SK-N-SH (cell line): ENCODE measurements around the gene HOXC11. TPM values are rescaled to one million over a fixed set of nuclear protein-coding genes. Genes with fewer than 3 reads are reported as not detected.

Source experiments
- CTCF ChIA-PET: fragments of 300-600, 350-600 bp; formaldehyde crosslinking; extraction: SDS; loops from one replicate; lab custom pipeline; 2021; lab: Yijun Ruan, JAX
- POLR2A ChIA-PET: fragments of 350-600 bp; sonication (Branson Sonifier 250); formaldehyde crosslinking; extraction: SDS; loops from one replicate; lab custom pipeline; 2020; ENCODE audit warnings: antibody characterized with exemption, inconsistent platforms; lab: Yijun Ruan, JAX
- DNase-seq: peaks from one replicate; pipeline ENCODE4 v3.0.0; 2012
- H2AFZ ChIP-seq: fragments of 200-600 bp; sonication (generic); 2 replicates; pipeline ENCODE4 v1.8.1; 2016; ENCODE audit warnings: antibody characterized with exemption, mild to moderate bottlenecking, low read depth
- H3F3A ChIP-seq: fragments of 200-600 bp; sonication (generic); replicated peaks from 2 replicates; pipeline ENCODE3; 2016; ENCODE audit warnings: antibody characterized with exemption, mild to moderate bottlenecking; ENCODE audit not compliant: insufficient read depth
- H3K27ac ChIP-seq, 2 experiments: fragments of 200-500 bp in 1 of 2; fragments of 200-600 bp in 1 of 2; sonication (Bioruptor generic) in 1 of 2; sonication (generic), shearing (Covaris generic) in 1 of 2; 2 replicates each; pipeline versions ENCODE4 v1.5.1 to v1.6.1; 2014 to 2016; ENCODE audit warnings: low read depth in 2 of 2, inconsistent platforms in 1 of 2, low read length in 1 of 2, mild to moderate bottlenecking in 1 of 2, mixed read lengths in 1 of 2
- H3K27me3 ChIP-seq: fragments of 200-600 bp; sonication (generic), shearing (Covaris generic); 2 replicates; pipeline ENCODE4 v1.6.1; 2016; ENCODE audit warnings: mixed run types; ENCODE audit not compliant: insufficient read depth
- H3K36me3 ChIP-seq, 2 experiments: fragments of 200-500 bp in 1 of 2; fragments of 200-600 bp in 1 of 2; sonication (Bioruptor generic) in 1 of 2; sonication (generic) in 1 of 2; replicated peaks in 1 of 2; 2 replicates each; pipeline versions ENCODE3 to v1.5.1; 2014 to 2016; ENCODE audit warnings: low read length in 1 of 2, mild to moderate bottlenecking in 1 of 2; ENCODE audit not compliant: insufficient read depth in 2 of 2, control insufficient read depth in 1 of 2
- H3K4me1 ChIP-seq, 2 experiments: fragments of 200-500 bp in 1 of 2; fragments of 200-600 bp in 1 of 2; sonication (Bioruptor generic) in 1 of 2; sonication (generic), shearing (Covaris generic) in 1 of 2; 2 replicates each; pipeline versions ENCODE4 v1.5.1 to v1.6.1; 2014 to 2016; ENCODE audit warnings: low read depth in 1 of 2, low read length in 1 of 2, mixed run types in 1 of 2; ENCODE audit not compliant: insufficient read depth in 2 of 2, control insufficient read depth in 1 of 2
- H3K4me2 ChIP-seq: fragments of 200-600 bp; sonication (generic), shearing (Covaris generic); 2 replicates; pipeline ENCODE4 v1.6.1; 2017; ENCODE audit warnings: mixed run types
- H3K4me3 ChIP-seq, 2 experiments: fragments of 200-500 bp in 1 of 2; fragments of 200-600 bp in 1 of 2; sonication (Bioruptor generic) in 1 of 2; sonication (generic), shearing (Covaris generic) in 1 of 2; 2 replicates each; pipeline versions ENCODE4 v1.5.1 to v1.8.1; 2014 to 2016; ENCODE audit warnings: low read depth in 2 of 2, inconsistent platforms in 1 of 2, low read length in 1 of 2, mild to moderate bottlenecking in 1 of 2, mixed read lengths in 1 of 2, moderate library complexity in 1 of 2
- H3K79me2 ChIP-seq: fragments of 200-600 bp; sonication (generic); 2 replicates; pipeline ENCODE4 v1.8.1; 2017; ENCODE audit warnings: mild to moderate bottlenecking; ENCODE audit not compliant: insufficient read depth
- H3K9ac ChIP-seq: fragments of 200-600 bp; sonication (generic); 2 replicates; pipeline ENCODE4 v1.6.1; 2017; ENCODE audit warnings: mixed run types
- H3K9me2 ChIP-seq: fragments of 200-600 bp; sonication (generic); 2 replicates; pipeline ENCODE4 v1.6.1; 2017; ENCODE audit warnings: mixed run types
- H3K9me3 ChIP-seq: fragments of 200-600 bp; sonication (generic); 2 replicates; pipeline ENCODE4 v1.6.1; 2017; ENCODE audit warnings: mixed run types, mild to moderate bottlenecking, moderate library complexity
- H4K20me1 ChIP-seq: fragments of 200-600 bp; sonication (generic); 2 replicates; pipeline ENCODE4 v1.6.1; 2017; ENCODE audit warnings: mild to moderate bottlenecking, mixed run types; ENCODE audit not compliant: insufficient read depth
- CTCF ChIP-seq: fragments of 200-600 bp; sonication (generic); IDR thresholded peaks from 2 replicates; pipeline ENCODE4 v1.6.1; 2017; ENCODE audit warnings: antibody characterized with exemption, mild to moderate bottlenecking, moderate library complexity
- ELF1 ChIP-seq: IDR thresholded peaks from 2 replicates; pipeline ENCODE4 v1.4.0; 2012
- FOXJ3 ChIP-seq: sonication (generic); formaldehyde crosslinking; IDR thresholded peaks from 2 replicates; pipeline ENCODE4 v1.5.1; 2020; ENCODE audit warnings: mild to moderate bottlenecking, missing genetic modification reagents
- GABPA ChIP-seq: IDR thresholded peaks from 2 replicates; pipeline ENCODE4 v1.4.0; 2012; ENCODE audit warnings: low read depth, mild to moderate bottlenecking
- IRF3 ChIP-seq: fragments of 150-350 bp; IDR thresholded peaks from 2 replicates; pipeline ENCODE4 v1.6.1; 2016; ENCODE audit warnings: mild to moderate bottlenecking, low read depth, low read length
- JUND ChIP-seq: IDR thresholded peaks from 2 replicates; pipeline ENCODE4 v1.4.0; 2012
- MEF2A ChIP-seq: IDR thresholded peaks from 2 replicates; pipeline ENCODE4 v1.4.0; 2012; ENCODE audit warnings: low read depth, borderline replicate concordance
- MXI1 ChIP-seq: IDR thresholded peaks from 2 replicates; pipeline ENCODE4 v1.6.1; 2012; ENCODE audit warnings: mild to moderate bottlenecking, low read depth, low read length, improper control_type of control experiment
- NFIC ChIP-seq: IDR thresholded peaks from 2 replicates; pipeline ENCODE4 v1.4.0; 2012; ENCODE audit warnings: borderline replicate concordance
- NRF1 ChIP-seq: IDR thresholded peaks from 2 replicates; pipeline ENCODE4 v1.6.1; 2012; ENCODE audit warnings: low read depth, mild to moderate bottlenecking, low read length
- PBX3 ChIP-seq: IDR thresholded peaks from 2 replicates; pipeline ENCODE4; 2012
- POLR2AphosphoS5 ChIP-seq: IDR thresholded peaks from 2 replicates; pipeline ENCODE4 v1.6.1; 2012; ENCODE audit warnings: low read depth, low read length
- RAD21 ChIP-seq: IDR thresholded peaks from 2 replicates; pipeline ENCODE4 v1.6.1; 2012; ENCODE audit warnings: mild to moderate bottlenecking, low read length
- RFX5 ChIP-seq: IDR thresholded peaks from 2 replicates; pipeline ENCODE4 v1.6.1; 2012; ENCODE audit warnings: mild to moderate bottlenecking, improper control_type of control experiment, low read length
- RXRA ChIP-seq: IDR thresholded peaks from 2 replicates; pipeline ENCODE4 v1.4.0; 2012; ENCODE audit warnings: low read depth, mild to moderate bottlenecking, borderline replicate concordance
- SIN3A ChIP-seq: IDR thresholded peaks from 2 replicates; pipeline ENCODE4 v1.6.1; 2012; ENCODE audit warnings: low read depth, mild to moderate bottlenecking, low read length, moderate library complexity, borderline replicate concordance
- SMC3 ChIP-seq: IDR thresholded peaks from 2 replicates; pipeline ENCODE4 v1.6.1; 2012; ENCODE audit warnings: low read depth, low read length, improper control_type of control experiment
- TAF1 ChIP-seq: IDR thresholded peaks from 2 replicates; pipeline ENCODE4 v1.6.1; 2012; ENCODE audit warnings: low read depth, mild to moderate bottlenecking, low read length, moderate library complexity, borderline replicate concordance
- TCF12 ChIP-seq: IDR thresholded peaks from 2 replicates; pipeline ENCODE4 v1.4.0; 2012
- TEAD4 ChIP-seq: IDR thresholded peaks from 2 replicates; pipeline ENCODE4 v1.4.0; 2012; ENCODE audit warnings: mild to moderate bottlenecking, borderline replicate concordance; ENCODE audit not compliant: insufficient read depth
- YY1 ChIP-seq: IDR thresholded peaks from 2 replicates; pipeline ENCODE4 v1.4.0; 2012; ENCODE audit warnings: low read depth, mild to moderate bottlenecking
- WGBS: methylation state at CpG from one replicate; pipeline ENCODE4 v1.1.6; 2017; ENCODE audit warnings: low lambda C conversion rate; 5-methylcytosine and 5-hydroxymethylcytosine counted together
- polyA plus RNA-seq, 3 experiments: library from polyadenylated mRNA; depleted of rRNA; stranded (reverse); fragments of >200 nt; gene quantifications; 2 replicates each; pipeline ENCODE4 v1.2.3, GENCODE V29; 2012
- TF ChIP-seq, protein P1 (sequence below): IDR thresholded peaks from 2 replicates; pipeline ENCODE4 v1.4.0; 2012; ENCODE audit warnings: low read depth, borderline replicate concordance

Gene HOXC11
- polyA plus RNA-seq, 1 of the 3 experiments (the other 2 are of a cell fraction): not detected

GRCh38 chr12:53950437-53950773, 22.5 kb upstream of the HOXC11 start:
- CTCF ChIA-PET: interaction anchor here (0.7 to 1.4 kb wide), 4 partner anchors 11 to 1828 kb away, joined by 3 to 4 read pairs (median 3); no protein-coding TSS in a partner anchor
- Histone ChIP-seq H3K36me3 (no peaks in the 10 kb centered on the region), H3K9me2 (no peaks in the 10 kb centered on the region), H3K4me1 (no peaks in the 10 kb centered on the region; a peak in 1 of 4 replicates), H2AFZ (no peak overlapping the region), H3F3A (no peaks in the 10 kb centered on the region), H3K4me3 (no peak overlapping the region), H3K27ac (no peak overlapping the region), H3K27me3 (peaks cover 99% of the 10 kb centered on the region), H4K20me1 (peaks cover 13% of the 10 kb centered on the region; the same call in 1 of the 2 replicates), H3K9me3 (no peaks in the 10 kb centered on the region), H3K9ac (no peak overlapping the region), H3K79me2 (no peaks in the 10 kb centered on the region), H3K4me2 (no peak overlapping the region)
- 24% methylated on average over 9 of the region's 10 CpGs for WGBS
- TF ChIP-seq SIN3A: no peak
- TF ChIP-seq PBX3: no peak
- TF ChIP-seq POLR2AphosphoS5: no peak
- TF ChIP-seq JUND: no peak
- TF ChIP-seq TEAD4: no peak
- TF ChIP-seq NFIC: no peak
- TF ChIP-seq RAD21: no peak
- TF ChIP-seq ELF1: no peak
- no peak for DNase-seq
- POLR2A ChIA-PET: no interaction called here

DNA sequence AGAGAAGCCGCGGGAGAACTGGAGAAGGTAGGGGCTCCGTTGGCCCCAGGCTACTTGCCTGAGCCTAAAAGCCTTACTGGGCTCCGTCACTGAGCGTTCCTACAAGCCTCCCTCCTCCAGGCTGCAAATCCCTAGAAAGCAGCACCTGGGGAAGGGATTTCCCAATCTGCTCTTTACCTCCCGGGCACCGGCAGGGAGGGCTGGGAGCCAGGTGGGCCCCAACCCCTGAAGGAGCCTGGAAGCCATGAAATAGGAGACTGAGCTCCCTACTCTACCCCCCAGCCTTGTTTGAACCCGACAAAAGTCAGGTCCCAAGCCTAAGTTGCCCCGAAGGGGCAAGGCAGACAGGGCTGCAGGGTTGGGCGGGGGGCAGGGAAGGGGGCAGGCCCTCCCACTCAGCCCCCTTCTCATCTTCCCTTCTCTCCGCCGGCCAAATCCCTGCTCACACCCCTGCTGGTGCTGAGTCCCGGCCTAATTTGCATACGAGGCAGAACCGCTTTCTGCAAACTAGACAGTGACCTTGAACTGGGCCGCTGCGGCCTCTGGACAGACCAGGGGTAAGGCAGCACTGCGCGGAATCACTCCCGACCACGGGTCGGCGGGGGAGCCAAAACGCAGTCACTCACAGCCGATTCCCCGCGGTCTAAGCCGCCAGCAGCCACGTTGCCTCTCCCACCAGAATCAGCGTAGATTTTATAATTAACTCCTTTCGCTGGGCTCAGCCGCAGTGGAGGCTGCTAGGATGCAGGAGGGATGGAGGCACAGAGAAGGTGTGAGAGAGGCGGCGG, 21.9 kb upstream of the HOXC11 start:
- H3K9ac ChIP-seq: no peak overlapping the region
- H4K20me1 ChIP-seq: peaks cover 13% of the 10 kb centered on the region; the same call in 1 of the 2 replicates
- POLR2A ChIA-PET: no interaction called here
- H3K27ac ChIP-seq: no peak overlapping the region
- peaks cover 99% of the 10 kb centered on the region for H3K27me3 ChIP-seq
- H3K9me2 ChIP-seq: no peaks in the 10 kb centered on the region
- no peaks in the 10 kb centered on the region; a peak in 1 of 4 replicates for H3K4me1 ChIP-seq
- H3K9me3 ChIP-seq: no peaks in the 10 kb centered on the region
- H3K79me2 ChIP-seq: no peaks in the 10 kb centered on the region
- no peaks in the 10 kb centered on the region for H3K36me3 ChIP-seq
- H3K4me2 ChIP-seq: no peak overlapping the region
- TF ChIP-seq NRF1 (no peak), RXRA (no peak), SIN3A (no peak), SMC3 (no peak), TAF1 (no peak), YY1 (no peak), CTCF (no peak), PBX3 (no peak), JUND (no peak), IRF3 (no peak), RFX5 (no peak), NFIC (no peak), MEF2A (no peak), TEAD4 (no peak), FOXJ3 (CRISPR knock-in tag) (no peak), TCF12 (no peak), GABPA (no peak), MXI1 (no peak)
- TF ChIP-seq, protein P1, sequence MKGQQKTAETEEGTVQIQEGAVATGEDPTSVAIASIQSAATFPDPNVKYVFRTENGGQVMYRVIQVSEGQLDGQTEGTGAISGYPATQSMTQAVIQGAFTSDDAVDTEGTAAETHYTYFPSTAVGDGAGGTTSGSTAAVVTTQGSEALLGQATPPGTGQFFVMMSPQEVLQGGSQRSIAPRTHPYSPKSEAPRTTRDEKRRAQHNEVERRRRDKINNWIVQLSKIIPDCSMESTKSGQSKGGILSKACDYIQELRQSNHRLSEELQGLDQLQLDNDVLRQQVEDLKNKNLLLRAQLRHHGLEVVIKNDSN: no peak
- TF ChIP-seq, all 33 proteins: peak for 0
- Histone ChIP-seq H3K4me3 (no peak overlapping the region), H3F3A (no peaks in the 10 kb centered on the region), H2AFZ (no peak overlapping the region)
- no peak for DNase-seq
- WGBS: 25% methylated on average over 29 of the region's 34 CpGs
- CTCF ChIA-PET: interaction anchor here (0.7 to 2.6 kb wide), 10 partner anchors 11 to 1829 kb away, joined by 3 to 11 read pairs (median 4); partner anchors contain the start of gene HOXC10
